GM12874 (cell line): Measurements from ENCODE around the gene CRTC3.

Experiments
- TF ChIP-seq, protein P1 (sequence below): IDR thresholded peaks from 2 replicates; pipeline ENCODE4 v1.5.1; 2011; ENCODE audit warnings: low read depth, mild to moderate bottlenecking, control low read depth, low read length, moderate library complexity; ENCODE audit not compliant: insufficient read depth

Gene CRTC3

DNA sequence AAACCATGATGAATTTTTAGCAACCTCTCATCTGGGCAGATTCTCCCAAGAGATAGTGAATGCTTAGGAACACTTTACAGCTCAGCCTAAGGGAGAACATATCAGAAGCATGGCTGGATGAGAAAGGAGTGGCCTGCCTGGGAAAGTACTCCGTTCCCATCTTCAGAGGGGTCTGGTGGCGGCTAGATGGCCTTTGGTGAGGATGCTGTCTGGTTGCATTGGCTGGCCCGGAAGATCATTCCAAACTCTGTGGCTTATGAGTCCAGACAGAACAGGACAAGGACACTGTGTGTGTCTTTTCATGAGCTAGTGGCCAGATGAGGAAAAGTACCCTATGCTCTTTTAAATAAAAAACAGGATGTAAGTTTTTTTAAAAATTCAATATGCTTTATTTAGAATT, 51.2 kb downstream of the CRTC3 start:
- TF ChIP-seq, protein P1, sequence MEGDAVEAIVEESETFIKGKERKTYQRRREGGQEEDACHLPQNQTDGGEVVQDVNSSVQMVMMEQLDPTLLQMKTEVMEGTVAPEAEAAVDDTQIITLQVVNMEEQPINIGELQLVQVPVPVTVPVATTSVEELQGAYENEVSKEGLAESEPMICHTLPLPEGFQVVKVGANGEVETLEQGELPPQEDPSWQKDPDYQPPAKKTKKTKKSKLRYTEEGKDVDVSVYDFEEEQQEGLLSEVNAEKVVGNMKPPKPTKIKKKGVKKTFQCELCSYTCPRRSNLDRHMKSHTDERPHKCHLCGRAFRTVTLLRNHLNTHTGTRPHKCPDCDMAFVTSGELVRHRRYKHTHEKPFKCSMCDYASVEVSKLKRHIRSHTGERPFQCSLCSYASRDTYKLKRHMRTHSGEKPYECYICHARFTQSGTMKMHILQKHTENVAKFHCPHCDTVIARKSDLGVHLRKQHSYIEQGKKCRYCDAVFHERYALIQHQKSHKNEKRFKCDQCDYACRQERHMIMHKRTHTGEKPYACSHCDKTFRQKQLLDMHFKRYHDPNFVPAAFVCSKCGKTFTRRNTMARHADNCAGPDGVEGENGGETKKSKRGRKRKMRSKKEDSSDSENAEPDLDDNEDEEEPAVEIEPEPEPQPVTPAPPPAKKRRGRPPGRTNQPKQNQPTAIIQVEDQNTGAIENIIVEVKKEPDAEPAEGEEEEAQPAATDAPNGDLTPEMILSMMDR = no peak

DNA sequence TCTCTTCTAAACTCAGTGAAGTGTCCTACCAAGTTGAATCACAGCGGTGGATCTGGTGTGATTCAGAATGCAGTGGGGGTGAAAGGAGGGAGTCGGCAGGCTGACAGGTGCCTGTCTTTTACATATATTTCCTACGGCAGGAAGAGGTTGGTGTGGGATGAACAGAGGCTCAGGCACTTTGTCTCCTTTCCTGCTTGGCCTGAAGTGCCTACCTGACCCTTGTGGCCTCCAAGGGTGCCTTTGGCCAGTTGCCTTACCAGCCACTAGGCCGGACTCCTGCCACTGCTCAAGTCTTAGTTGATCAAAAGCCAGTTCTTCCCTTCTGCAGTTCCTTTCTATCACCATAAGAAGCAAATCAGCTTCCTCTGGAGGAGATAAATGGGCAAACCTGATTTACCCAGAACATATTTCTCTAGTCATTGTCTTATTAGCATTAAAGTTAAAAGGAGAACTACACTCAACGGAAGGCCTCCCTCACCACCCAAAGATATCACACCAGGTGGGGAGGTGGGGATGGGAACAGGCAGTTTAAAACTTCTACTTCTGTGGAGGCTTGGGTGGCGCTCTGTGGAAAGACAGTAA, 52.1 kb downstream of the CRTC3 start:
- TF ChIP-seq, protein P1 = no peak

DNA sequence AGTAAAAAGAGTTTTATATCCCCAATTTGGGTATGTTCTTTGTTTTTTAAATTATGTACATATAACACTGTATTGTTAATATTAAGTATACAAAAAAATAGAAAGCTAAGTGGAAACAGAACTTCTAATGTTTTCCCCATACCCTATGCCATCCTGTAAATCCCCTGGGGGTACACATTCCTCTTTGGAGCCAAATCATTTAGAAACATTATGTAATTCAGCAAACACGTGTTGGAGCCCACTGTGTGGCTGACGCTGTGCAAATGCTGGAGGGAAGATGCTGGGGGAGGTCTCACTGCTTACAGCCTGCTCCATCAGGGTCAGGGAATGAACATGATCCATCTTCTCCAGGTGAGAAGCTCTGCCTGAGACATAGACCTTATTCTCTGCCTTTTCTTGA, 52.8 kb downstream of the CRTC3 start:
- TF ChIP-seq, protein P1 = no peak

DNA sequence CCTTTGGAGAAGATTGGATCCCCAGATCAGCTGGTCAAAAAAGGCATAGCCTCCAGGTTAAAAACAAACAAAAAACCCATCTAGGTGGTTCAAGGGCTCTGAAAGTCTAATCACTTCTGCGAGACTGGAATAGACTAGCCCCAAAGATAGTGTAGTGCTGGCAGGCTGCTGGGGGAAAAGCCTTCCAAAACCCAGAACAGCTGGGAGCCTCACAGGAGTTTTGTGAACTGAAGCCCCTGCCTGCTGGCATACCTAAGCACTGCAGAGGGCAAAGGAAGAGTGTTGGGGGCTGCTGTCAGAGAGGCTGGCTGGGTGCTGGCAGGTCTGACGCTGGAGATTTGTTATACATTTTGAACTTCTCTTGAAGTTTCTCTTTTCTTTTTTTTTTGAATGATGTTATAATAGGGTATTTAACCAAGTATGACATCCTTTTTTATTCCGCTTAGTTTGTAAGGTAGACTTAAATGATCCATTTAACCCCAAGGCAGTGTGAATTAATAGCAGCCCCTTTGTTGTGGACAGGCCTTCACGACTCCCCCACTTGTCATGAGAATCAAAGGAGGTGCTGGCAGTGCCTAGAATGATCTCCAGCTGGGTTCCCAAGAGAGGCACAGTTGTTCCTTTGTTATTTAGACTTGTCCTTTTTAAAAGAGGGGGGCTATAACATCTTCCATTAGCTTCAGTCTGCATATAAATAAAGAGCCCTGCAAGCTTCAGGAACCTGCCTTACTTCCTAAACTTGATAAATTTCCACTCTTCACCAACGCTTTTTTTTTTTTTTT, 53.9 kb downstream of the CRTC3 start:
- TF ChIP-seq, protein P1 = no peak

DNA sequence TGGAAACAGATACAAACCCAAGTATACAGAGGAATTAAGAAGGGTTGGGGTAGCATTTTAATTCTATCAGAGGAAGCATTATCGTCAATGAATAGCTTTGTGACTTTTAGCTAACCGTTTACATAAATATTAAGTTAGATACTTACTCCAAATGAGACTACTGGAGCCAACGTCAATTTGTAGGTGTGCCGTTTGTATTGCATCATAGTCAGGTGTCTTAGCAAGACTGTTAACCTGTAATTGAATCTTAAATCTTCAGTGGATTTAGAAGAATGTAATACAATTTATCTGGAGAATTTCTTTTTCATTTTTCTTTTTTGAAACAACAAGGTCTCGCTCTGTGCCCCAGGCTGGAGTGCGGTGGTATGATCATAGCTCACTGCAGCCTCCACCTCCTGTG, 55.1 kb downstream of the CRTC3 start:
- TF ChIP-seq, protein P1 = no peak

DNA sequence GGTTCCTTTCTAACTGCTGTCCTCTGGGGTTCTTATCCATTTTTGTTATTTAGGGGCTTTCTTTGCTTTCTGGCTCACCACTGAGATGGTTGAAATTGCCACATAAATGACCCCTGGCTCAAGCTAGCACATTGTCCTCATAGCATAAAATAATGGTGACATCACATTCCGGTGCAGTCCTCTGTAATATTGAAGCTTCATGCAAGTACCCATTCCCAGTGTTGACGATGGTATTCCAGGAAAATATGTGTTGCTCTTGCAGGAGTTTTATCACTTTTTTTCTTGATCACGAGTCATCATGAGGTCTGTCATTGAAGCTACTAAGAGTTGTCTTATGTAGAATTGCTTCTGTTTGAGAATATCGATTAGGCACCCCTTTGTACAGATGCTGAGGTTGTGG, 56.1 kb downstream of the CRTC3 start:
- TF ChIP-seq, protein P1 = no peak

DNA sequence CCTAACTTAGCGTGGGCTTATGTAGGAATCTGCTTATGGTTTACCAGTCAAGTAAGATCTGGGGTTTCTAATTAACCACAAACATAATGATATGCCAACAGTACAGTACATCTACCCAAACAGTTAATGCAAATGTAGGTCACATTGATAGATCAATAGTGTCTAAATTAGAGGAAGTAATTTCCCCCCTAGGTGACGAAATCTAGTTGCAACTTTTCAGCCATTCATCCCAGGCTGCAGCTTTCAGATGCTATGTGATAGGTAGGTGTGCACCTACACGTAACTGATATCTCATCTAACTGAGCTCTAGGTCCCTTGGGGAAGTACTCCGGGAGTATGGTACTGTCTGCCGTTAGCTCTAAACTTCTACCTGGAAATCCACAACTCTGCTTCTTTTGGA, 57.2 kb downstream of the CRTC3 start:
- TF ChIP-seq, protein P1 = no peak
